HEK293T (cell line): ENCODE results near the gene KCNC1.

ENCODE experiments used
- CTCF ChIA-PET: fragments of 350-600 bp; formaldehyde crosslinking; extraction: SDS; loops from one replicate; lab custom pipeline; 2021; ENCODE audit warnings: antibody characterized with exemption, inconsistent platforms; lab: Yijun Ruan, JAX
- POLR2A ChIA-PET: fragments of 350-600 bp; formaldehyde crosslinking; extraction: SDS; loops from one replicate; lab custom pipeline; 2020; ENCODE audit warnings: antibody characterized with exemption, inconsistent platforms; lab: Yijun Ruan, JAX
- DNase-seq: peaks from one replicate; pipeline ENCODE4 v3.0.0; 2012; ENCODE audit warnings: mixed read lengths; ENCODE audit errors: extremely low spot score
- ARNT ChIP-seq: fragments of 450-650 bp; IDR thresholded peaks from 2 replicates; pipeline ENCODE4 v1.6.1; 2017; ENCODE audit warnings: mild to moderate bottlenecking
- BHLHE40 ChIP-seq: fragments of 450-650 bp; IDR thresholded peaks from 2 replicates; pipeline ENCODE4 v1.6.1; 2016; ENCODE audit warnings: mild to moderate bottlenecking, moderate library complexity, borderline replicate concordance
- CTBP1 ChIP-seq: fragments of 450-650 bp; IDR thresholded peaks from 2 replicates; pipeline ENCODE4 v1.6.1; 2016; ENCODE audit warnings: borderline replicate concordance
- ELF4 ChIP-seq: fragments of 450-650 bp; IDR thresholded peaks from 2 replicates; pipeline ENCODE4 v1.6.1; 2017; ENCODE audit warnings: antibody characterized with exemption
- FOXA1 ChIP-seq: fragments of 450-650 bp; IDR thresholded peaks from 2 replicates; pipeline ENCODE4 v1.6.1; 2016; ENCODE audit warnings: mild to moderate bottlenecking
- FOXK2 ChIP-seq: fragments of 450-650 bp; IDR thresholded peaks from 2 replicates; pipeline ENCODE4 v1.6.1; 2016; ENCODE audit warnings: mild to moderate bottlenecking
- FOXM1 ChIP-seq: fragments of 450-650 bp; IDR thresholded peaks from 2 replicates; pipeline ENCODE4 v1.6.1; 2017; ENCODE audit warnings: mild to moderate bottlenecking, borderline replicate concordance
- HDGF ChIP-seq: fragments of 450-650 bp; IDR thresholded peaks from 2 replicates; pipeline ENCODE4 v1.6.1; 2017; ENCODE audit warnings: antibody characterized with exemption, borderline replicate concordance
- L3MBTL2 ChIP-seq: fragments of 450-650 bp; conservative IDR thresholded peaks from 2 replicates; pipeline ENCODE4 v1.6.1; 2016; ENCODE audit warnings: mild to moderate bottlenecking
- LEF1 ChIP-seq: fragments of 450-650 bp; IDR thresholded peaks from 2 replicates; pipeline ENCODE4 v1.6.1; 2017; ENCODE audit warnings: mild to moderate bottlenecking, borderline replicate concordance
- NFRKB ChIP-seq: fragments of 450-650 bp; IDR thresholded peaks from 2 replicates; pipeline ENCODE4 v1.6.1; 2016; ENCODE audit warnings: mild to moderate bottlenecking, moderate library complexity
- PKNOX1 ChIP-seq: fragments of 450-650 bp; IDR thresholded peaks from 2 replicates; pipeline ENCODE4 v1.6.1; 2016
- SP1 ChIP-seq: fragments of 450-650 bp; IDR thresholded peaks from 2 replicates; pipeline ENCODE4 v1.6.1; 2017
- SUZ12 ChIP-seq: fragments of 450-650 bp; IDR thresholded peaks from 2 replicates; pipeline ENCODE4 v1.6.1; 2016; ENCODE audit warnings: mild to moderate bottlenecking
- TARDBP ChIP-seq: fragments of 450-650 bp; IDR thresholded peaks from 2 replicates; pipeline ENCODE4 v1.6.1; 2016
- ZNF384 ChIP-seq: fragments of 450-650 bp; IDR thresholded peaks from 2 replicates; pipeline ENCODE4 v1.6.1; 2016

The KCNC1 gene

GRCh38 chr11:17766073-17766359 is 31.4 kb downstream of the KCNC1 start:
- no peak for DNase-seq
- CTCF ChIA-PET = no interaction called here
- no peak for TF ChIP-seq NFRKB
- TF ChIP-seq ZNF384 = no peak
- TF ChIP-seq CTBP1 = no peak
- TF ChIP-seq FOXK2 = no peak
- TF ChIP-seq PKNOX1 = no peak
- no peak for TF ChIP-seq FOXM1
- TF ChIP-seq FOXA1 = no peak
- TF ChIP-seq LEF1 = no peak
- TF ChIP-seq HDGF = no peak
- no peak for TF ChIP-seq ARNT
- no peak for TF ChIP-seq ELF4
- TF ChIP-seq L3MBTL2 = no peak
- no peak for TF ChIP-seq SUZ12
- TF ChIP-seq SP1 = no peak
- POLR2A ChIA-PET = no interaction called here

- no peak for DNase-seq
- CTCF ChIA-PET = interaction anchor here (0.6 to 1.0 kb wide), 4 partner anchors 10 to 88 kb away, joined by 3 to 5 read pairs (median 3); no protein-coding TSS in a partner anchor
- TF ChIP-seq BHLHE40 = no peak
- TF ChIP-seq LEF1 = no peak
- no peak for TF ChIP-seq FOXA1
- no peak for TF ChIP-seq ELF4
- no peak for TF ChIP-seq SP1
- no peak for TF ChIP-seq PKNOX1
- TF ChIP-seq TARDBP = no peak
- TF ChIP-seq NFRKB = no peak
- no peak for TF ChIP-seq ARNT
- POLR2A ChIA-PET = interaction anchor here (0.8 kb wide), 1 partner anchor 30 kb away, joined by 3 read pairs; no protein-coding TSS in a partner anchor
Measured at GRCh38 chr11:17766590-17766989, 32.0 kb downstream of the KCNC1 start.

GRCh38 chr11:17767301-17767885 is 32.8 kb downstream of the KCNC1 start:
- no peak for DNase-seq
- POLR2A ChIA-PET = interaction anchor here (0.8 kb wide), 1 partner anchor 31 kb away, joined by 3 read pairs; no protein-coding TSS in a partner anchor
- CTCF ChIA-PET = interaction anchor here (0.6 to 1.0 kb wide), 4 partner anchors 10 to 98 kb away, joined by 3 to 5 read pairs (median 3); no protein-coding TSS in a partner anchor
- no peak for TF ChIP-seq LEF1
- TF ChIP-seq SP1 = no peak
- TF ChIP-seq L3MBTL2 = no peak
- TF ChIP-seq CTBP1 = no peak
- TF ChIP-seq ZNF384 = no peak
- no peak for TF ChIP-seq FOXK2
- TF ChIP-seq PKNOX1 = no peak
- no peak for TF ChIP-seq TARDBP
- TF ChIP-seq FOXA1 = no peak
- no peak for TF ChIP-seq ELF4
- no peak for TF ChIP-seq NFRKB
- no peak for TF ChIP-seq FOXM1

- POLR2A ChIA-PET = no interaction called here
- CTCF ChIA-PET = interaction anchor here (0.6 kb wide), 2 partner anchors 97 to 413 kb away, joined by 3 read pairs; no protein-coding TSS in a partner anchor
- no peak for TF ChIP-seq HDGF
- TF ChIP-seq PKNOX1 = no peak
- TF ChIP-seq NFRKB = no peak
- TF ChIP-seq SP1 = no peak
- TF ChIP-seq ARNT = no peak
- no peak for TF ChIP-seq ELF4
- TF ChIP-seq CTBP1 = no peak
- TF ChIP-seq ZNF384 = no peak
- TF ChIP-seq FOXA1 = no peak
- TF ChIP-seq TARDBP = no peak
- no peak for TF ChIP-seq FOXK2
- TF ChIP-seq SUZ12 = no peak
- no peak for DNase-seq
Measured at GRCh38 chr11:17767914-17768313, 33.3 kb downstream of the KCNC1 start.

GRCh38 chr11:17768547-17768946 is 34.0 kb downstream of the KCNC1 start:
- CTCF ChIA-PET = interaction anchor here (0.6 to 0.9 kb wide), 2 partner anchors 56 to 414 kb away, joined by 3 read pairs; no protein-coding TSS in a partner anchor
- no peak for TF ChIP-seq FOXK2
- TF ChIP-seq SUZ12 = no peak
- no peak for TF ChIP-seq NFRKB
- no peak for TF ChIP-seq BHLHE40
- TF ChIP-seq ELF4 = no peak
- TF ChIP-seq HDGF = no peak
- DNase-seq = no peak
- POLR2A ChIA-PET = no interaction called here

- ChIA-PET POLR2A (no interaction called here), CTCF (interaction anchor here (0.9 kb wide), 1 partner anchor 55 kb away, joined by 3 read pairs; no protein-coding TSS in a partner anchor)
- TF ChIP-seq FOXK2 (no peak), ELF4 (no peak), CTBP1 (no peak), LEF1 (no peak), SP1 (no peak), SUZ12 (no peak), FOXA1 (no peak), L3MBTL2 (no peak), FOXM1 (no peak), BHLHE40 (no peak), HDGF (no peak)
- no peak for DNase-seq
Measured at GRCh38 chr11:17769218-17769617, 34.6 kb downstream of the KCNC1 start.
